GM21526 (cell line): ENCODE data around the gene PRKCD.

Source experiments
- ATAC-seq: cut with Tn5 transposase; IDR thresholded peaks from one replicate; pipeline ENCODE4 v1.9.1; 2021; ENCODE audit warnings: moderate library complexity; ENCODE audit not compliant: unreplicated experiment, low FRiP score

Gene PRKCD

GRCh38 chr3:53229171-53229570 is 68.2 kb downstream of the PRKCD start:
- no peak for ATAC-seq

GRCh38 chr3:53229606-53230005 is 68.6 kb downstream of the PRKCD start:
- ATAC-seq = no peak

GRCh38 chr3:53230041-53230621 is 69.1 kb downstream of the PRKCD start:
- ATAC-seq = no peak

- ATAC-seq = no peak
These were observed 69.8 kb downstream of the PRKCD start for GRCh38 chr3:53230789-53231188.

- ATAC-seq = no peak
These were observed 70.8 kb downstream of the PRKCD start for GRCh38 chr3:53231532-53232511.

GRCh38 chr3:53232641-53233377 is 71.8 kb downstream of the PRKCD start:
- ATAC-seq = no peak

- no peak for ATAC-seq
These were observed 73.3 kb downstream of the PRKCD start for GRCh38 chr3:53234130-53234840.

GRCh38 chr3:53234841-53235232 is 73.8 kb downstream of the PRKCD start:
- ATAC-seq = no peak

GRCh38 chr3:53235545-53235944 is 74.5 kb downstream of the PRKCD start:
- ATAC-seq = no peak

GRCh38 chr3:53236112-53236841 is 75.3 kb downstream of the PRKCD start:
- no peak for ATAC-seq

GRCh38 chr3:53238051-53238850 is 77.2 kb downstream of the PRKCD start:
- no peak for ATAC-seq

GRCh38 chr3:53238886-53239285 is 77.9 kb downstream of the PRKCD start:
- ATAC-seq = no peak

- ATAC-seq = no peak
These were observed 78.8 kb downstream of the PRKCD start for GRCh38 chr3:53239800-53240199.

GRCh38 chr3:53240989-53241972 is 80.3 kb downstream of the PRKCD start:
- ATAC-seq = no peak

GRCh38 chr3:53242155-53242554 is 81.1 kb downstream of the PRKCD start:
- ATAC-seq = no peak
